GM19438 (cell line): ENCODE measurements around the gene NPAS2.

Source experiments
- ATAC-seq: cut with Tn5 transposase; IDR thresholded peaks from one replicate; pipeline ENCODE4 v1.9.1; 2021; ENCODE audit warnings: low read depth; ENCODE audit not compliant: unreplicated experiment

NPAS2 gene

GRCh38 chr2:100820523-100821254 is 750 bp downstream of the NPAS2 start:
- no peak for ATAC-seq

- no peak for ATAC-seq
Observed at GRCh38 chr2:100821255-100821910, 1.4 kb downstream of the NPAS2 start.

GRCh38 chr2:100821911-100822265 is 1.9 kb downstream of the NPAS2 start:
- no peak for ATAC-seq

- ATAC-seq: no peak
Observed at GRCh38 chr2:100822587-100823248, 2.8 kb downstream of the NPAS2 start.

- no peak for ATAC-seq
Observed at GRCh38 chr2:100823665-100824438, 3.9 kb downstream of the NPAS2 start.

- ATAC-seq: no peak
Observed at GRCh38 chr2:100824842-100825241, 4.9 kb downstream of the NPAS2 start.

- no peak for ATAC-seq
Observed at GRCh38 chr2:100826494-100826893, 6.6 kb downstream of the NPAS2 start.

- ATAC-seq: no peak
Observed at GRCh38 chr2:100831158-100831750, 11.3 kb downstream of the NPAS2 start.

- no peak for ATAC-seq
Observed at GRCh38 chr2:100831831-100832230, 11.9 kb downstream of the NPAS2 start.

- no peak for ATAC-seq
Observed at GRCh38 chr2:100832885-100833284, 12.9 kb downstream of the NPAS2 start.

GRCh38 chr2:100833331-100833730 is 13.4 kb downstream of the NPAS2 start:
- ATAC-seq: no peak

- no peak for ATAC-seq
Observed at GRCh38 chr2:100834221-100834620, 14.3 kb downstream of the NPAS2 start.

- no peak for ATAC-seq
Observed at GRCh38 chr2:100835006-100835659, 15.2 kb downstream of the NPAS2 start.

GRCh38 chr2:100840519-100840918 is 20.6 kb downstream of the NPAS2 start:
- ATAC-seq: no peak

GRCh38 chr2:100842241-100842922 is 22.4 kb downstream of the NPAS2 start:
- no peak for ATAC-seq

- no peak for ATAC-seq
Observed at GRCh38 chr2:100844514-100844913, 24.6 kb downstream of the NPAS2 start.

- no peak for ATAC-seq
Observed at GRCh38 chr2:100845141-100845991, 25.4 kb downstream of the NPAS2 start.

- no peak for ATAC-seq
Observed at GRCh38 chr2:100846716-100847115, 26.8 kb downstream of the NPAS2 start.

GRCh38 chr2:100852447-100852846 is 32.5 kb downstream of the NPAS2 start:
- no peak for ATAC-seq
